ENCODE data around the gene CAMK2N1.
A peak's percentile ranks its signal among the peaks of the same experiment; 100 is the strongest.

CAMK2N1 gene

DNA sequence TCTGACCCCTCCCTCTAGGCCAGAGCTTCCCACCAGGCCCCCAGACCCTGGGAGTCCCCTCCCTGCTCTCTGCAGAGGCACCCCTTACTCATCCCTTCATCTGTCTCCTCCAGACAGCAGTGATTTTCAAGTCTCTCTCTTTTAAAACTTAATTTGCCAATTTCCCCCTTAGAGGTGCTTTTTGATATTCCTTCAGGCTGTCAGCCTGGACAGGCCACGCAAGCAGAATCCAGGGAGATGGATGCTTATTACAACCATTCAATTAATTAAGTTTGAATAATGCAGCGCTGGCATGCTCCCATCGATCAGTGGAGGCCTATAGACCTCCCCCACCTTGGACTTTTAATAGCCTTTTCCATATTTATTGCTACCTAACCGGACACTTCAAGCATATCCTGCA lies 6.2 kb downstream of the CAMK2N1 start:
- DNase-seq (ENCODE audit: low spot score) (no peak), FAIRE-seq (no peak)

DNA sequence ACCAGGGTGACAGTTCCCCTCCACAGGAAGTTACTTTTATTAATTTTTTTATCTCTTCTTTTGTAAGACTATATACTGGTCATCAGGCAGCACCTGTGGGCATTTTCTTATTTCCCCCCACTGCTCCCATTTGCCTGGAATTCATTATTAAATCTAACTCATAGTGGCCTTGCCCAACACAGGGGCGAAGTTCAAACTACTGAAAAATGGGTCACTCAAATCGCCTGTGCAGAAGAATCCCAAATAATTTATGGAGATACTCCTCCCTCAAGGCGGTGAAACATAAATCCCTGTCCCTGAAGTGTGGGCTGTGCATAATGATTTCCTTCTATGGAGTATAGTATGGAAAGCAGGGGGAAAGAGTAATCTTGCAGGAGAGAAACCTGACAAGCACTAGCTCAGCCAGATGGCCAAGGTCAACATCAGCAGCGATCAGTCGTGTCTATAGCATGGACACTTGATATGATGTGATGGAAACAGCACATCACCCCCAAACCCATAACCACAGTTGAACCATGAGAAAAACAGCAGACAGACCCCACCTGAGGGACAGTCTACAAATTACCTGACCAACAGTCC lies 7.9 kb downstream of the CAMK2N1 start:
- no peak for FAIRE-seq
- no peak for DNase-seq (ENCODE audit: low spot score)

DNA sequence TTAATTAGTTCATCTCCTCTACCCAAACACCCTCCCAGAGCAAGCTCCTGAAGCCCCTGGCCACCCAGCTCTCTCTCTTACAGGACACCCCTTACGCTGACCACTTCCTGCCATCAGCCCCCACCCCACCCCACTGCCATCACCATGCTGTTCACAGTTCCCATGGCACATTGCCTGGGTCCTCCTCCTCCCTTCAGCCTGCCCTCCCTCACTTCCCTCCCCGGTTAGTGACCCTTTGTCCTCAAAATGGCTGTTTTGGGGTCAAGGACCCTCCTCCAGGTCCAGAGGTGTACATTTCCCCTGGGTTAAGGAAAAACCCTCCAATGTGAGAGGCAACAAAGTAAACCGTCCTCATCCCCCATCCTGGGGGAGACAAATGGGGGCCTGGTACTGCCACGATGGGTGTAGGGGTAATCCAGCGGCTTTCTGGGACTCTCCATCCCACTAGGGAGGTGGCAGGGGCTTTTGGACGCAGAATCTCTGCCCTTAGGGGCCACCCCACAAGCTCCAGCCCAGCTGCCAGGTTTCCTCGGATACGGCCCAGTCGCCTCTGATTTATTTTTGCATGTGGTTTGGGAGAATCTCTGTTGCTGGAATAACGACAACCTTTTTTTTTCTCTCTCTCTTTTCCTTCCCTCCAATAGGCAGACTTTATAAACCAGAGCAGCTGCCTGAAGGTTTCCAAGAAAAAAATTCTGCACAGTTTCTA lies 8.5 kb downstream of the CAMK2N1 start:
- FAIRE-seq (no peak), DNase-seq (ENCODE audit: low spot score) (no peak)

GRCh38 chr1:20476265-20477038 lies 9.6 kb downstream of the CAMK2N1 start:
- FAIRE-seq = peak; percentile 22
- DNase-seq (ENCODE audit: low spot score) = peak; percentile 67

GRCh38 chr1:20474996-20475395 lies 11.0 kb downstream of the CAMK2N1 start:
- FAIRE-seq = no peak

DNA sequence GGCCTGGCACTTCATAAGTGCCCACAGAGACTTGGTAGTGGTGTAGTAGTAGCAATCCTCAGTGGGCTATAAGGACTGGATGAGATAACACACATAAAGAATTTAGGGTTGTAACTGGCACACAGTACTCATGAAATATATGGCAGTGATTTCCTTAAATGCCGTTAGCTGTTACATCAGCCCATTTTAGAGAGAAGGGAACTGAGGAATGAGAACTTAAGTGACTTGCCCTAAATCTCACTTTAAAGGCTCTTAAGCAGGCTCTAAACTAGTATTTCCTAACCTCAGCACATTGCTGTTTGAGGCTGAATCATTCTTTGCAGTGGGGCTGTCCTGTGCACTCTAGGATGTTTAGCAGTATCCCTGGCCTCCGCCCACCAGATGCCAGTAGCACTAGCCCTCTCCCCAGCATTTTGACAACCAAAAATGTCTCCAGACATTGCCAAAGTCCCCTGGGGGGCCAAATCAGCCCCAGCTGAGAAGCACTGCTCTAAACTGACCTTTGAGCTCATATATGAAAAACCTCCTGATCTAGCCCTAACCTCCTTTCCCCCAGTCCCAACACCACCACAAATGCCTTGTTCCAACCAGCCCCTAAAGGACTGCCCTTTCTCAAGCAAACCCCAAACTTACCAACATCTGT lies 11.6 kb downstream of the CAMK2N1 start:
- FAIRE-seq = no peak
- no peak for DNase-seq (ENCODE audit: low spot score)

More at GRCh38 chr1:20474996-20475395, 11.0 kb downstream of the CAMK2N1 start:
- DNase-seq (ENCODE audit: low spot score) = no peak

DNA sequence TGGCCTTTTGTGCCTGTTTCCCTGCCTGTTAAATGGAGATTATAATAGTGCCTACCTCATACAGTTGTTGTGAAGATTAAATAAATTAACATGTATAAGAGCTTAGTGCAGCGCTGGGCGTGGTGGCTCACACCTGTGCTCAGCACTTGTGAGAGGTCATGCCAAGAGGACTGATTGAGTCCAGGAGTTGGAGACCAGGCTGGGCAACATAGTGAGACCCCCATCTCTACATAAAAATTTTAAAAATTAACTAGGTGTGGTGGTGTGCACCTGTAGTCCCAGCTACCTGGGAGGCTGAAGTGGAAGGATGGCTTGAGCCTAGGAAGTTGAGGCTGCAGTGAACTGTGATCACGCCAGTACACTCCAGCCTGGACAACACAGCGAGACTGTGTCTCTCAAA lies 12.1 kb downstream of the CAMK2N1 start:
- no peak for FAIRE-seq

GRCh38 chr1:20472860-20473711 lies 12.9 kb downstream of the CAMK2N1 start:
- DNase-seq (ENCODE audit: low spot score) (no peak), FAIRE-seq (no peak)

More for the DNA sequence above, 12.1 kb downstream of the CAMK2N1 start:
- DNase-seq (ENCODE audit: low spot score) = no peak

GRCh38 chr1:20472121-20472520 lies 13.9 kb downstream of the CAMK2N1 start:
- DNase-seq (ENCODE audit: low spot score) (no peak), FAIRE-seq (no peak)

GRCh38 chr1:20470194-20470593 lies 15.8 kb downstream of the CAMK2N1 start:
- FAIRE-seq = no peak
- peak; percentile 30 for DNase-seq (ENCODE audit: low spot score)

DNA sequence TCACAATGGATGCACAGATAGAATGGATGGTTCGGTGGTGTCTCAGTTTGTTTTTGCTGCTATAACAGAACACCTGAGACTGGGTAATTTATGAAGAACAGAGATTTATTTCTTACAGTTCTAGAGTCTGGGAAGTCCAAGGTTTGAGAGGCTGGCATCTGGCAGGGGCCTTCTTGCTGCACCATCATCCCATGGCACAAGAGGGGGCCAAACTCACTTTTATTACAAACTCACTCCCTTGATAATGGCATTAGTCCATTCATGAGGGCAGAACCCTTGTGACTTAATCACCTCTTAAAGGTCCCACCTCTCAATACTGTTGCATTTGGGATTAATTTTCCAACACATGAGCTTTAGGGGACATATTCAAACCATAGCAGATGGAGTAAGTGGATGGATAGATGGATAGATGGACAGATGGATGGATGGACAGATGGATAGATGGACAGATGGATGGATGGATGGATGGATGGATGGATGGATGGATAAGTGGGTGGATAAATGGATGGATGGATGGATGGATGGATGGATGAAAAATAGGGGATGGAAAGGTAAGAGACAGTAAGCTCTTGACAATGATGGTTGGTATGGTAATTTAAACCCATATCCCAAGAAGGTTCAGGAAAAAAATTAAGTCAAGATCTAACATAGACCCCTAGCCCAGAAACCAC lies 16.5 kb downstream of the CAMK2N1 start:
- DNase-seq (ENCODE audit: low spot score) (peak; percentile 14), FAIRE-seq (no peak)

- FAIRE-seq (no peak), DNase-seq (ENCODE audit: low spot score) (no peak)
These were observed 19.7 kb downstream of the CAMK2N1 start for GRCh38 chr1:20466273-20466672.

- FAIRE-seq (no peak), DNase-seq (ENCODE audit: low spot score) (no peak)
These were observed 20.8 kb downstream of the CAMK2N1 start for GRCh38 chr1:20465187-20465586.

GRCh38 chr1:20463502-20463901 lies 22.5 kb downstream of the CAMK2N1 start:
- FAIRE-seq = no peak
- DNase-seq (ENCODE audit: low spot score) = no peak

GRCh38 chr1:20462397-20462796 lies 23.6 kb downstream of the CAMK2N1 start:
- FAIRE-seq (no peak), DNase-seq (ENCODE audit: low spot score) (no peak)

GRCh38 chr1:20458717-20459116 lies 27.3 kb downstream of the CAMK2N1 start:
- DNase-seq (ENCODE audit: low spot score) (no peak), FAIRE-seq (no peak)

- no peak for FAIRE-seq
- no peak for DNase-seq (ENCODE audit: low spot score)
These were observed 32.0 kb downstream of the CAMK2N1 start for GRCh38 chr1:20454004-20454403.

GRCh38 chr1:20449735-20450311 lies 36.2 kb downstream of the CAMK2N1 start:
- DNase-seq (ENCODE audit: low spot score) (no peak), FAIRE-seq (no peak)

DNA sequence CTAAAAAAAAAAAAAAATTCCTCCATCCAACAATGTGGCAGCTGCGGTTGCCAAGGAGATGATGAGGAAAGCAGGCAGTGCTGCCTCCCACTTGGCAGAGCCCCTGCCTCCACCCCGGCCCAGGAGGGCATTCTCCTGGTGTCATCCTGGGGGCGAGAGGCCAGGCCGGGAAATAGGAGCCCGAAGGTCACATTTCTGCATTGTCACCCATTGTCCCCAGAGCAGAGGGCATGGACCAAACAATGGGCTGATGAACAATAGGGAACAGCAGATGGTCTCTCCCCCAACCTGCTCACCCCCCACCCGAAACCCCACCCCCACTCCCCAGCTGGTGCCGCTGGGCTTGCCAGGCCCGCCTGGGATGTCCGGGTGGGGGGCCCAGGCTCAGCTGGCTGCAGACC lies 37.3 kb downstream of the CAMK2N1 start:
- FAIRE-seq = no peak
- DNase-seq (ENCODE audit: low spot score) = no peak

- FAIRE-seq (no peak), DNase-seq (ENCODE audit: low spot score) (no peak)
These were observed 38.2 kb downstream of the CAMK2N1 start for GRCh38 chr1:20447794-20448193.
